ENCODE results near the gene ADIPOR1. TPM values are rescaled to one million over a fixed set of nuclear protein-coding genes. Genes with fewer than 3 reads are reported as not detected.

ADIPOR1 gene
- total RNA-seq, 1 experiment from 2014 or later: 152 TPM

Small RNA genes lying within 50 kb of the gene (small RNA-seq; reads per million reads assigned to genes)
- 0 reads per million in 2 experiments for gene RF00019

Other genes starting within 250 kb of the ADIPOR1 start
- gene SYT2, start 247.9 kb downstream of the ADIPOR1 start, total RNA-seq (2014; rRNA removed; shearing (Covaris generic)): not detected in 2 replicates
- 40.1 and 46.3 TPM in 2 replicates for gene KDM5B, start 149.9 kb downstream of the ADIPOR1 start, total RNA-seq (2014; rRNA removed; shearing (Covaris generic))
- 0.46 and 0.52 TPM in 2 replicates for gene PCAT6, start 147.4 kb downstream of the ADIPOR1 start, total RNA-seq (2014; rRNA removed; shearing (Covaris generic))
- gene RABIF, start 69.2 kb downstream of the ADIPOR1 start, total RNA-seq (2014; rRNA removed; shearing (Covaris generic)): 13.5 and 13.8 TPM in 2 replicates
- gene KLHL12, start 31.1 kb downstream of the ADIPOR1 start, total RNA-seq (2014; rRNA removed; shearing (Covaris generic)): 41.0 and 44.6 TPM in 2 replicates
- 15.8 and 17.4 TPM in 2 replicates for gene CYB5R1, start 8.9 kb upstream of the ADIPOR1 start, total RNA-seq (2014; rRNA removed; shearing (Covaris generic))
- 121 and 128 TPM in 2 replicates for gene TMEM183A, start 49.1 kb upstream of the ADIPOR1 start, total RNA-seq (2014; rRNA removed; shearing (Covaris generic))
- gene PPFIA4, start 68.2 kb upstream of the ADIPOR1 start, total RNA-seq (2014; rRNA removed; shearing (Covaris generic)): 3.4 and 4.2 TPM in 2 replicates
- gene MYOG, start 127.7 kb upstream of the ADIPOR1 start, total RNA-seq (2014; rRNA removed; shearing (Covaris generic)): not detected in 2 replicates
- 0.17 TPM in 1 of 2 replicates, not detected in the other for gene ADORA1, start 169.4 kb upstream of the ADIPOR1 start, total RNA-seq (2014; rRNA removed; shearing (Covaris generic))
- not detected in 2 replicates for gene MYBPH, start 217.5 kb upstream of the ADIPOR1 start, total RNA-seq (2014; rRNA removed; shearing (Covaris generic))
- gene CHI3L1, start 228.4 kb upstream of the ADIPOR1 start, total RNA-seq (2014; rRNA removed; shearing (Covaris generic)): not detected in 2 replicates

Measured in NCI-H460 (cell line).